Measurements from ENCODE around the gene B4GALNT3.

Gene B4GALNT3

GRCh38 chr12:508795-509194 lies 49.1 kb downstream of the B4GALNT3 start:
- no peak for DNase-seq (ENCODE audit: low read depth in 2 of 2)

GRCh38 chr12:509500-509899 lies 49.8 kb downstream of the B4GALNT3 start:
- DNase-seq (ENCODE audit: low read depth in 2 of 2): no peak

GRCh38 chr12:510071-510825 lies 50.5 kb downstream of the B4GALNT3 start:
- DNase-seq (ENCODE audit: low read depth in 2 of 2): no peak

- no peak for DNase-seq (ENCODE audit: low read depth in 2 of 2)
These were observed 53.2 kb downstream of the B4GALNT3 start for GRCh38 chr12:512933-513332.

- no peak for DNase-seq (ENCODE audit: low read depth in 2 of 2)
These were observed 53.7 kb downstream of the B4GALNT3 start for GRCh38 chr12:513446-513845.

- no peak for DNase-seq (ENCODE audit: low read depth in 2 of 2)
These were observed 57.8 kb downstream of the B4GALNT3 start for GRCh38 chr12:517538-517937.

- DNase-seq (ENCODE audit: low read depth in 2 of 2): no peak
These were observed 60.4 kb downstream of the B4GALNT3 start for GRCh38 chr12:520119-520518.

- no peak for DNase-seq (ENCODE audit: low read depth in 2 of 2)
These were observed 63.1 kb downstream of the B4GALNT3 start for GRCh38 chr12:522692-523378.

- no peak for DNase-seq (ENCODE audit: low read depth in 2 of 2)
These were observed 64.6 kb downstream of the B4GALNT3 start for GRCh38 chr12:524167-524951.

GRCh38 chr12:526089-526488 lies 66.3 kb downstream of the B4GALNT3 start:
- no peak for DNase-seq (ENCODE audit: low read depth in 2 of 2)

GRCh38 chr12:527241-527640 lies 67.5 kb downstream of the B4GALNT3 start:
- no peak for DNase-seq (ENCODE audit: low read depth in 2 of 2)

GRCh38 chr12:527729-528128 lies 68.0 kb downstream of the B4GALNT3 start:
- no peak for DNase-seq (ENCODE audit: low read depth in 2 of 2)

- DNase-seq (ENCODE audit: low read depth in 2 of 2): no peak
These were observed 70.6 kb downstream of the B4GALNT3 start for GRCh38 chr12:530308-530707.

GRCh38 chr12:530821-531220 lies 71.1 kb downstream of the B4GALNT3 start:
- DNase-seq (ENCODE audit: low read depth in 2 of 2): no peak

GRCh38 chr12:531951-532585 lies 72.3 kb downstream of the B4GALNT3 start:
- no peak for DNase-seq (ENCODE audit: low read depth in 2 of 2)

- no peak for DNase-seq (ENCODE audit: low read depth in 2 of 2)
These were observed 73.3 kb downstream of the B4GALNT3 start for GRCh38 chr12:532908-533565.

- DNase-seq (ENCODE audit: low read depth in 2 of 2): no peak
These were observed 74.0 kb downstream of the B4GALNT3 start for GRCh38 chr12:533718-534117.

- no peak for DNase-seq (ENCODE audit: low read depth in 2 of 2)
These were observed 74.5 kb downstream of the B4GALNT3 start for GRCh38 chr12:534216-534615.

- DNase-seq (ENCODE audit: low read depth in 2 of 2): no peak
These were observed 75.7 kb downstream of the B4GALNT3 start for GRCh38 chr12:535396-535795.

- no peak for DNase-seq (ENCODE audit: low read depth in 2 of 2)
These were observed 77.1 kb downstream of the B4GALNT3 start for GRCh38 chr12:536751-537245.

- no peak for DNase-seq (ENCODE audit: low read depth in 2 of 2)
These were observed 78.0 kb downstream of the B4GALNT3 start for GRCh38 chr12:537772-538171.

Measured in stimulated activated CD8-positive, alpha-beta memory T cell treated with anti-CD3 and anti-CD28 coated beads, Interleukin-2, amount 100 ng/mL, for 48 hours (primary cell).